GM19193 (cell line): Measurements from ENCODE around the gene ZDHHC3.

ENCODE experiments used
- POLR2A ChIP-seq: IDR thresholded peaks from 4 replicates; pipeline ENCODE4 v1.6.1; 2011; ENCODE audit not compliant: insufficient read depth, insufficient read length; ENCODE audit errors: extremely low read depth

ZDHHC3 gene

GRCh38 chr3:45003406-45003805 lies 27.4 kb upstream of the ZDHHC3 start:
- no peak for TF ChIP-seq POLR2A

- no peak for TF ChIP-seq POLR2A
Observed at GRCh38 chr3:45002720-45003119, 26.7 kb upstream of the ZDHHC3 start.

GRCh38 chr3:45002139-45002660 lies 26.2 kb upstream of the ZDHHC3 start:
- no peak for TF ChIP-seq POLR2A

- TF ChIP-seq POLR2A = no peak
Observed at GRCh38 chr3:45001738-45002137, 25.8 kb upstream of the ZDHHC3 start.

GRCh38 chr3:45000823-45001222 lies 24.8 kb upstream of the ZDHHC3 start:
- no peak for TF ChIP-seq POLR2A

GRCh38 chr3:44999782-45000181 lies 23.8 kb upstream of the ZDHHC3 start:
- no peak for TF ChIP-seq POLR2A

- TF ChIP-seq POLR2A = no peak
Observed at GRCh38 chr3:44996556-44996969, 20.6 kb upstream of the ZDHHC3 start.

GRCh38 chr3:44995142-44995770 lies 19.3 kb upstream of the ZDHHC3 start:
- TF ChIP-seq POLR2A = no peak

GRCh38 chr3:44993471-44994205 lies 17.7 kb upstream of the ZDHHC3 start:
- TF ChIP-seq POLR2A = no peak

GRCh38 chr3:44992555-44993470 lies 16.8 kb upstream of the ZDHHC3 start:
- TF ChIP-seq POLR2A = no peak

GRCh38 chr3:44991326-44991725 lies 15.4 kb upstream of the ZDHHC3 start:
- TF ChIP-seq POLR2A = no peak

- no peak for TF ChIP-seq POLR2A
Observed at GRCh38 chr3:44989636-44990373, 13.8 kb upstream of the ZDHHC3 start.

GRCh38 chr3:44989141-44989540 lies 13.2 kb upstream of the ZDHHC3 start:
- TF ChIP-seq POLR2A = no peak

GRCh38 chr3:44988073-44988472 lies 12.1 kb upstream of the ZDHHC3 start:
- no peak for TF ChIP-seq POLR2A
